C1 segment of cervical spinal cord (tissue), 14 donors: ENCODE results near the gene IDH3A.

Source experiments
- DNase-seq, 14 donors: peaks; one replicate each; lab custom pipeline; 2025; lab: John Stamatoyannopoulos, UW

IDH3A gene

GRCh38 chr15:78201281-78202190 is 52.4 kb downstream of the IDH3A start:
- no peak for DNase-seq

- DNase-seq, result peak in 11 of 14 donors; percentile 5 to 80 (median 63)
Measured at GRCh38 chr15:78203346-78204225, 54.4 kb downstream of the IDH3A start.

- DNase-seq, result peak in 8 of 14 donors; percentile 42 to 71 (median 61)
Measured at GRCh38 chr15:78204351-78205309, 55.5 kb downstream of the IDH3A start.

- DNase-seq, result no peak
Measured at GRCh38 chr15:78205337-78205736, 56.2 kb downstream of the IDH3A start.

- no peak for DNase-seq
Measured at GRCh38 chr15:78205856-78206255, 56.7 kb downstream of the IDH3A start.

GRCh38 chr15:78206326-78207109 is 57.4 kb downstream of the IDH3A start:
- DNase-seq, result peak in 2 of 14 donors; percentile 37 to 43

- peak in 1 of 14 donors; percentile 33 for DNase-seq
Measured at GRCh38 chr15:78207110-78207458, 57.9 kb downstream of the IDH3A start.

GRCh38 chr15:78207641-78208340 is 58.6 kb downstream of the IDH3A start:
- DNase-seq, result no peak

- no peak for DNase-seq
Measured at GRCh38 chr15:78208341-78208844, 59.2 kb downstream of the IDH3A start.

- peak in 2 of 14 donors; percentile 39 to 75 for DNase-seq
Measured at GRCh38 chr15:78208887-78209645, 59.9 kb downstream of the IDH3A start.

- no peak for DNase-seq
Measured at GRCh38 chr15:78209646-78210348, 60.6 kb downstream of the IDH3A start.

GRCh38 chr15:78210349-78210717 is 61.2 kb downstream of the IDH3A start:
- no peak for DNase-seq

GRCh38 chr15:78211189-78211921 is 62.2 kb downstream of the IDH3A start:
- DNase-seq, result peak in 1 of 14 donors; percentile 23

GRCh38 chr15:78212008-78212407 is 62.8 kb downstream of the IDH3A start:
- DNase-seq, result no peak

- DNase-seq, result peak in 7 of 14 donors; percentile 32 to 95 (median 65)
Measured at GRCh38 chr15:78212546-78213424, 63.6 kb downstream of the IDH3A start.

GRCh38 chr15:78213425-78213750 is 64.2 kb downstream of the IDH3A start:
- no peak for DNase-seq

- no peak for DNase-seq
Measured at GRCh38 chr15:78213956-78214355, 64.8 kb downstream of the IDH3A start.
